Dedifferentiated amniotic fluid mesenchymal stem cell (primary cell): ENCODE data around the gene EXOC6B.
"Not testable (repeated sequence)": the region's sequence is repeated elsewhere in the genome, so short reads cannot be mapped to it uniquely, and the experiment has no call there.

ENCODE experiments used
- DNase-seq: peaks from one replicate; pipeline ENCODE4 v3.0.0-alpha.2; 2016; ENCODE audit errors: extremely low spot score

EXOC6B gene

DNA sequence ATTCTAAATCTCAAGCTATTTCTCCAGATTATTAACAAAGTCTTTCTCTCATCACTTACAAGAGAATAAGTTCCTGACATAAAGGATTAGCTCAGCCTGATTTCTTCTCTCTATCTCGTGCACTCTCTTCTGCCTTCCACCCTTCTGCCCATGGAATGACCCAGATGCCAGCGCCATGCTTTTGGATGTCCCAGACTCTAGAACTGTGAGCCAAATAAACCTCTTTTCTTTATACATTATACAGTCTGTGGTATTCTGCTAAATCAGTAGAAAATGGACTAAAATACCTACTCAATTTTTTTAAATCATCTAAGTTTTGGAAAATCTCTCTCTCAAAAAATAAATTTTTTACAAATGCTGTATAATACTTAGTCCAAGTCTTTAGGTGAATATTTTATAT is 218.6 kb downstream of the EXOC6B start:
- DNase-seq: no peak

DNA sequence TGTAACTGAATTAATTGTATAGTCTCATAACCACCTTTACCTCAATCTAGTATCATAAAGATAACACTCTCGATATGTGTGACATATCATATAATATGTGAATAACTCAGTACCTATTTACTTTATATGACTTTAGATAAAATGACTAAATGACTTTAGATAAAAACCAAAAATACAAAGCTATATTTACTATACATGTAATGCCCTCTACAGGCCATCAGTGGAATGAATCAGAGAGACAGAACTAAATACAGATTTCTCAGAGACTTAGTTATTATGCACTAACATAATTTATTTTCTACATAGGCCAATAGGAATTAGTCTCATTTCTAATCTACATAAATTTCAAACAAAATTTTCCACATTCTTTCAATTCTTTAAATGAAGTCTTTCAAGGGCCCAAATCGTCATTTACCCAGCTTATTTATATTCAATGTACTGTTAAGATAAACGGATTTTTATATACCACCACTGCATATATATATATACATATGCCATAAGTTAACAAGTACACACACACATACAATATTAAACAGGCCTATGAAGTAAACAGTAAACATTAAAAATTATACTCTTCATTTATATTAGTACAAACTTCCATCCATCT is 219.9 kb downstream of the EXOC6B start:
- no peak for DNase-seq

DNA sequence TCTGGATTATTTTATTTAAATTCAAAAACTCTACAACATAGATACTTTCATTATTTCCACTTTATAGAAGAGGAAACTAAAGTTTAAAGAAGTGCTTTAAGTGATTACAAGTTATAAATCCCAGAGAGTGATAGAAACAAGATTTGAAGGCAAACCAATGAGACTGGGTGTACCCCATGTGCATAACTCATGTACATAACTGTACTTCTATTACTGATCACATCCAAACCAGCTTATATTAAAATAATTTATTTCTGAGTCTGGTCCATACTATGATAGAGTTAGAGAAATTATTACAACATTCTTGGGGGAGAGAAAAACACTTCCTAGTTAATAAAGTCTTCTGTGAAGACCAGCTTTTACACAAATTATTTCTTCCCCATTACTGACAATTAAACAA is 221.4 kb downstream of the EXOC6B start:
- DNase-seq: no peak

DNA sequence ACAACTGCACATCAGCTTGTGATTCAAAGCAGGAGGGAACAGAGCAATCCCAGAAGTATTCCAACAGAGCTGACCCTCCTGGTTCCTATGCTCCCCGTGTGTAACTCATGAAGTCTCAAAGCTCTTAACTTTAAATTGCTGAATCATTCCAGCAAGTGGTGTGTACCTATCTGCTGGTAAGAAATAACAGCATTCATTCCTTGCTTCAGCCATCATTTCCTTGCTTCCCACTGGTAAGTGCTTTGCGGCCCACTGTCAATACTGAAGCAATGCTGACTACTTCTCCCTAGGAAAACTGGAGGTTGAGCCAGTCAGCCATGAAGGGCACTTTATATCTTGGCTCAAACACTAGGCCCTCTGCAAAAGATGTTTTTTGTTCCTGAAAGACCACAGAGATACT is 222.4 kb downstream of the EXOC6B start:
- no peak for DNase-seq

DNA sequence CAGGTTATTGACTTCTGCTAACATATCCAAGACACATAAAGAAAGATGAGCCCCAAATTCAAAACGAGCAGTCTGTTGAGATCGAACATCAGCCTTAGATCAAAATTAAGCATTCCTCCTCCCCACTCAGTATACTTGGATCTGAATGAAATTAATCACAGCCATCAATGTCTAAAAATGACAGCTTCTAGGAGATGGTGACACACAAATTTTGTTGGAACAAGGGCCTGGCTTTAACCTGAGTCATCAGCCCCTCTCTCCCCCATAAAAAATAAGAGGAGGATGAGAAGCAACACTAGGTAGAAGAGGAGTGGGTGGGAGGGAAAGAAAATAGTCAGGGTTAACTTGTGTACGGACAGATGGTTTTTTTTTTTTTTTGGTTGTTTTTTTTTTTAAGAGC is 223.1 kb downstream of the EXOC6B start:
- no peak for DNase-seq

DNA sequence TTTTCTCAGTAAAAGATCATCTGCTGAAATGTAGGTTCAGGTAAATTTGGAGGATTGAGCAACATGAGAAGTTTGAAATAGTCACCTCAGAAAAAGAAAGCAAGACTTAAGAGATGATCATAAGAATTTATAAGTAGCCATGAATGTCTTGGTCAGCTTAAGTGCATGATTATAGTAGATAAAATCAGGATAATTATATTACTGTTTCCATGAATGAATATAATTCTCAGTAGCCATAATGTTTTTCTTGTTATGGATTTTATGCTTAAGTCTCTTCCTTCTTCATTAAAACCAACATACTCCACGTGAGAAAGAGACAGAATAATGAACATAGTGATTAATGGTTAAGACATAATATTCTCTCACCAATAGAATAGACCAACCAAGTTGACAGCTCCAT is 223.7 kb downstream of the EXOC6B start:
- DNase-seq: no peak

DNA sequence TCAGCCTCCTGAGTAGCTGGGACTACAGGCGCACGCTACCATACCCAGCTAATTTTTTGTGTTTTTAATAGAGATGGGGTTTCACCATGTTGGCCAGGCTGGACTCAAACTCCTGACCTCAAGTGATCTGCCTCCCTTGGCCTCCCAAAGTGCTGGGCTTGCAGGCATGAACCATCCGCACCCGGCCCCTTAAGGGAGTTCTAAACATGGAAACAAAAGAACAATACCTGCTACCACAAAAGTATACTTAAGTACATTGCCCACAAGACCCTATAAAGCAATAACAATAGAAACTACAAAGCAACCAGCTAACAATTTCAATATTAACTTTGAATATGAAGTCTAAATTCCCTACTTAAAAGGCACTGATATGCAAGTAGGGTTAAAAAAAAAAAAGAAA is 242.0 kb downstream of the EXOC6B start:
- not testable (repeated sequence) for DNase-seq

DNA sequence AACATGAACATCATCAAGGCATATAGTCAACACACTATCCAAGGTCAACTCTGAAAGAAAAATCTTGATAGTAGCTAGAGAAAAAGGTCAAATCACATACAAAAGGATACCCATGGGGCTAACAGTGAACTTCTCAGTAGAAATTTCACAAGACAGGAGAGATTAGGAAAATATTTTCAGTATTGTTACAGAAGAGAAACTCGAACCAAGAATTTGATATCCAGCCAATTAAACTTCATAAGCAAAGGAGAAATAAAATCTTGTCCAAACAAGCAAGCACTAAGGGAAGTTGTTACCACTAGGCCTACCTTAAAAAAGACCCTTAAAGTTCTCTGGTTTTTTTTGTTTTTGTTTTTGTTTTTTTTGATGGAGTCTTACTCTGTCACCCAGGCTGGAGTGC is 242.5 kb downstream of the EXOC6B start:
- no peak for DNase-seq

DNA sequence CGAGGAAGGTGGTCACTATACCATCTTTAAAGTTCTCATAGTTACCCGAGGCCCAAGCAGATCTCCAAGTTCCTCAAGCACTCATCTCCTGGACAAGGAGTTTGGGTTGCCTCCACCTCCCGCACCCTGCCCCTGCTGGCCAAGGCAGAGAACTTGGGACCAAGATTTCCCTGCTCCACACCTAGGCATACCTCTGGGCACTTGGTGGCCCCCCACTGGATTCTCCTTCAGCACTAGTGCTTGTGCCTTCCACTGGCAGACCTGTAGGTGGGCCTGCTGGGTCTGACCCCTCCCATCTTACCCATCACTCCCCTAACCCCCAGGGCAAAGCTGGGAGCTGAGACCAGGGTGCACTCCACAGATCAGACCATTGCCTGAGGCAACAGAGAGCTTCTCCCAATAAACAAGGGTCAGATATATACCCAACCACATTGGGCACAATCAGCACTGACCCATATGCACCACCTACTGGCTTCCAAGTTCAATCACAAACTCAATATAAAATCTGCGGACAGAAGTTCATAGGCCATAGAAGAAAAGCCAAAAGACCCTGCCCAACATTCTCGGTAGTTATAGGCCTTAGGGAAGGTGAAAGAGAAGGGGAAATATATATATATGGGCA is 244.2 kb downstream of the EXOC6B start:
- no peak for DNase-seq

DNA sequence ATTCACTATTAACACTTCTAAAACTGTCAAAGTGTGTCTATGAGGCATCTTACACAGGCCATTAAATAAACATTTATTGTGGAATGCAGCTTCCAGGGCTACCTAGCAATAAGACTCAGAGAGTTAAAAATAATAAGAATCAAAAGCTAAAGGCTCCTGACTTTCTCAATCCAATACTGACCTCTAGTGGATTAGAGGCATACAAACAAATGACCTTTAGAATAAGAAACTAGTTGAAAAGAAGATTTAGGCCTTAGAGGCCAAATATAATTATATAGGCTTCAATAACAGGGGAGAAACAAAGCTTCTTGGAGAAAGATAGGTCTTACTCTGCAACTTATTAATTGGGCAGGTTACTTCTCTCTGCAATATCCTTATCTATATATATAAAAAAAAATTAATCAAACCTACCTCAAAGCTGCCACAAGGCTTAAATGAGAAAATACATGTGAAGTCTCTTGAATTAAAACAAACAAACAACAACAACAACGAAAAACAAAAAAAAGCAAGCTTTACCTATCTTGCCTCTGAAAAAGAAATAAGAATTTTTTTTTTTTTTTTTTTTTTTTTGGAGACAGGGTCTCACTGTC is 246.1 kb downstream of the EXOC6B start:
- DNase-seq: peak; percentile 73

DNA sequence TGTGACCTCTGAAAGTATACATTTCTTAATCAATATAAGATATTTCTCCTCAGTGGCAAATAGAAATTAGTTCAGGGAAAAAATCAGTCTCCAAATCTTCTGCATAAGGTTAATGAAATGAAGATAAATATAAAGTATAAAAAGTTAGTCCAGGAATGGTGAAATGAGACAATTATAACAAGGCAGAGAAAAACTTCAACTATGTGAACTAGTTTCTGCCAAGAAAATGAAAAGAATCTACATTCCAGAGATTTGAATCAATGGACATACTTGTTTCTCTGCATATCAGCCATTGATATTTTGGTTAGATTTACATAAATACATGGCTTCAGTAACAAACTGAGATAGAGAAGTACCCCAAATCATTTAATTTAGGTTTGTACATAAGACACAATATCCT is 249.0 kb downstream of the EXOC6B start:
- DNase-seq: peak; percentile 63

DNA sequence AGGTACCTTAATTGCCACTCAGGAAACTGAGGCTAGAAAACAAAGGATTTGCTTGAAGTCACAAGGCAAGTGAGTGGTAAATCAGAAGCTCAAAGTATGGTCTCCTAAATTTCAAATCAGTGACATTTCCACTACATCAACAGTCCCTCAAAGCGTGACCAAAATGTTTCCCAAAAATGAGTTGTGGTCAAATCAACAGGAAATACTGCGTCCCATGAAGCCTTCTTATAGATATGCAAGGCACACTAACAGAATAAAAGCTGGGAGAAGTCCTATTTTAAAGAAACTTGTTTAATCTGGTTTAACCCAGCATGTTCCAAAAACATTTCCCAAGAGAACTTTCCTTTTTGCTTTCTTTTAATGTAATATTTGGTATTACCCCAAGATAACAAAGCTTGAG is 249.4 kb downstream of the EXOC6B start:
- DNase-seq: peak; percentile 19

DNA sequence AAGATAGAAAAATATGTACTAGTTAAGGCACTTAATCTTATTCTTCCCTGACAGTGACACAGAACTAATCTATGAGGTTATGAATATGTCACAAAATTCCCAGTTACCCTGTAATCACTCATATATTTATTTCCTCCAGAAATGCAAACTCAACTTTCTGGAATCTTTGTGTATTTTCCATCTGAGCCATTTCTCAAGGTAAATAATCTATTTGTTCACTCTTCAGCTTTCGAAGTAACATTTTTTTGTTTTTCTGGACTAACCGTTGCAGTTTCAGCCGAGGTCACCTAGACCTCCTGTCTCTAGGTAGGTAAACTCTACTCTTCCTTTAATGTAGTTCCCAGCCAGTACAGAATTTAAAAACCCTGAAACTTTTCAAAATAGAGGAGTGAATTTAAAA is 250.9 kb downstream of the EXOC6B start:
- DNase-seq: no peak

DNA sequence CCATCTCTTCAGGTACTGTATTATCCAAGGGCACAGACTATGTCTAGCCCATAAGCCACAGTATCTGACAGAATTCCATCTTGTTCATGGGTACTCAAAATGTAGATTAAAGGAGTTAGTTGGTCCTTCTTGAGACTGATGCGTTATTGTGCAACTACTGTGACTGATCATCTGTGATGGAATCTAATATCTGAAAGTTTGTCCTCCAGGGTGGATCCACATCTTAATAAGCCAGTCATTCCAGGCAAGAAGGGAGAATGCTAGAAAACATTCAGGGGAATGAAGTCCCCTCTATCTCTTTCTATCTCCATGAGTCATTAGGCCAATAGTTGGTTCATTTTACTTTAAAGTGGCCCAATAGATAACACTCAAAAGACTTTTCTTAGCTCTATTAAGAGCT is 252.6 kb downstream of the EXOC6B start:
- no peak for DNase-seq

DNA sequence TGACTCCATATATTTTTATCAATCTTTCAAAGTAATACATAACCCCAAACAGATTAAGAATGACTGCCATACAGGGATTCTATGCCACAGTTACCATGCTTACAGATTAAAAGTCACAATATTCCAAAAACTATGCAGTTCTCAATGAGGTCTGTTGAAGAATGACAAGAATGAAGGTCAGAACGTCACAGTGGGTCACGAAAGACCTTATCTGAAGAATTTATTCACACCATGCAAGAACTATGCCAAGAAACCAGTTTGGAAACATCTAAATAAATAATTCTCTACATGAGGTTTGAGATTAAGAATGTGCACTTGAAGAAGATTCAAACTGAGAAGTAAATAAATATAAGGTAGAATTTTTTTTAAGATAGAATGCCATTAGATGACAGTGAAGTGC is 253.3 kb downstream of the EXOC6B start:
- DNase-seq: peak; percentile 62

DNA sequence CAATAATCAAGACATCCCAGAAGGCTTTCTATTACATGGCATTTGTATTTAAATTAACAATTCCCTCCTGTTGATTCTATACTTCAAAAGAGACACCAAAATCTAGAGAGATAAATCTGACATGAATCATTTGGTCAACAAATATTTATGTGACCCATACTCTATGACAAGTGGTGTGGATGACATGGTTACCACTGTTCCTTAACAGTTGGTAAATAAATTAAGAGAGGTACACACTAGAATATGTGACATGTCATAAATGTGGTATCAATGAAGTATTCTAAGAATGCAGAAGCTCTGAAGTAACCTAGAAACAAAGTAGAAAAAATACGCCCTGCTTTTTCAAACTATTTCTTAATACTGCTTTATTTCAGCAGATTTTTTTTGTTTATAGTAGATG is 255.4 kb downstream of the EXOC6B start:
- peak; percentile 27 for DNase-seq

DNA sequence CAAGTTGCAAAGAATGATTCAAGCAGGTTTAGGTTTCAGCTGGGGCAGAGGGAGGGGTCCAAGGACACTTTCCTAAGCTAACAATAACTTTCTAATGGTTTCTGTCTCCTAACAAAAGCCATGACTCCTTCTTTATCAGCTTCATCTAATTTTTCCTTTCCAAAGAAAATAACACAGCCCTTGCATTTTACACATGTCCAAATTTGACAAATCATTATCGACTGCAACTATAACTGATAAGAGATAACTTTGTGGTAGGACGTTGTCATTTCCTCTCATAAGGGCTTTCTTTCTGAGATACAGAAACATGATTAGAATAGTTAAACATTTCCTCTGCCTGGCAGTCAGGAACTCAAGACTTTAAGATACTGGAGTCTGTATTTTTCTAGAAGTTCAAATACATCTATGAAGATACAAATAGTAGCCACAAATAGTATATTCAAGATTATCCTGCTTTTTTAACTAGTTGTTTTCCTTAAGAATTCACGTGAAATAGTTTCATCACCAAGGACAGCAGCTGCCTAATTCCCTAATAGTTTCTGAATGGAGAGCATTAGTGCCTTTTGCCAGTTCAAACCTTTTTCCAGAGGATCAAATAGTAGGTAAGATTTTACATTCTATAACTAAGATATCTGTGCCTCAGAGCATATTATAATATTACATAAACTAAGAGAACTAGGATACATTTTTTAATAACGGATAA is 263.2 kb downstream of the EXOC6B start:
- no peak for DNase-seq

DNA sequence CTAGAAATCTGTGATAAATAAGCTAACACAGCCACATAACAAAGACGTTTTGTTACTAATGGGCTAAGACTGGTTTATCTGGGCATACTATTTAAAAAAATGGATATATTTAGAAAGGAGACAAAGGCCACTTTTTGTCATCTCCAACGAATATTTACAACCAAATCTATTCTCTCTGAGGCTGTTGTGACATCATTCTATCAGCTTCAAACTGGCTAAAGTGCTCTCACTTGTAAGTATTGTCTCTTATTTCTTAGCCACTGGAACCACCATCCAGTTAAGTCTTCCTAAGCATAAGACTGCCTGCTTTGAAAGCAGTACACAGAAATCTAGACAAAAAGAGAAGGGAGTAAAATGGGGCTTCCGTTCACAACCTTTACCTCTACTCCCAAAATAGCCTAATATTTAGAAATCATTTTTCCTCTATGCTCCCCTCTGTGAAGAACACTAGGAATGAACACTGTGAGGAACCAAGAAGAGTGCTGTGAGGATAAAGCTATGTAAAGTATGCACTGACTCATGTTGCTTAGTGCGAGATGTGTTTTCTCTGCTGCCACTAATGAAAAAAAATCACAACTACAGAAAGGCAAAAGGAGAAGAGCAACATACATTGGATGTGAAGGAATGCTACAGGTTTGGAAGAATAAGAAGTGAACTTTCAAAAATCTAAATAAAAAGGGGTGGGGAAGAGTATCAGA is 264.1 kb downstream of the EXOC6B start:
- DNase-seq: peak; percentile 67

DNA sequence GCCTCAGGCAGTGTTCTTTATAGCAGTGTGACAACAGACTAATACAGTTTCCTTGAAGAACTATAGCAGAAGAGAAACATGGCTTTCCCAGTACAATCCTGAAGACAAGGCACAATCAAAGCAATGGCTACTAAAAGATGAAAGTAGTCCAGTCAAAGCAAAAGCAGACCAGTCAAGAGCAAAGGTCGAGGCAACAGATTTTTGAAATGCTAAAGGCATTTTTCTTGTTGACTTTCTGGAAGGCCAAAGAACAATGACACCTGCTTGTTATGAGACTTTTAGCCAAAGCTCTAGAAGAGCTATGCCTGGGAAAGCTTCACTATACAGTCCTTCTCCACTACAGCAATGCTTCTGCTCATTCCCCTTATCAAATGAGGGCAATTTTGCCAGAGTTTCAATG is 269.9 kb downstream of the EXOC6B start:
- DNase-seq: no peak

DNA sequence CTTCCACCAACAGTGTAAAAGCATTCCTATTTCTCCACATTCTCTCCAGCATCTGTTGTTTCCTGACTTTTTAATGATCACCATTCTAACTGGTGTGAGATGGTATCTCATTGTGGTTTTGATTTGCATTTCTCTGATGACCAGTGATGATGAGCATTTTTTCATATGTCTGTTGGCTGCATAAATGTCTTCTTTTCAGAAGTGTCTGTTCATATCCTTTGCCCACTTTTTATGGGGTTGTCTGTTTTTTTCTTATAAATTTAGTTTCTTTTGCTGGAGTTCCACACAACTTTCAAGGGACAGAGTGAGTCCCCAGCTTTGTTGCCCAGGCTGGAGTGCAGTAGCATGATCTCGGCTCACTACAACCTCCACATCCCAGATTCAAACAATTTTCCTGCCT is 270.5 kb downstream of the EXOC6B start:
- not testable (repeated sequence) for DNase-seq

DNA sequence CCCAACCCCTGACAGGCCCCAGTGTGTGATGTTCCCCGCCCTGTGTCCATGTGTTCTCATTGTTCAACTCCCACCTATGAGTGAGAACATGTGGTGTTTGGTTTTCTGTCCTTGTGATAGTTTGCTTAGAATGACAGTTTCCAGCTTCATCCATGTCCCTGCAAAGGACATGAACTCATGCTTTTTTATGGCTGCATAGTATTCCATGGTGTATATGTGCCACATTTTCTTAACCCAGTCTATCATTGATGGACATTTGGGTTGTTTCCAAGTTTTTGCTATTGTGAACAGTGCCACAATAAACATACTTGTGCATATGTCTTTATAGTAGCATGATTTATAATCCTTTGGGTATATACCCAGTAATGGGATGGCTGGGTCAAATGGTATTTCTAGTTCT is 270.9 kb downstream of the EXOC6B start:
- not testable (repeated sequence) for DNase-seq

DNA sequence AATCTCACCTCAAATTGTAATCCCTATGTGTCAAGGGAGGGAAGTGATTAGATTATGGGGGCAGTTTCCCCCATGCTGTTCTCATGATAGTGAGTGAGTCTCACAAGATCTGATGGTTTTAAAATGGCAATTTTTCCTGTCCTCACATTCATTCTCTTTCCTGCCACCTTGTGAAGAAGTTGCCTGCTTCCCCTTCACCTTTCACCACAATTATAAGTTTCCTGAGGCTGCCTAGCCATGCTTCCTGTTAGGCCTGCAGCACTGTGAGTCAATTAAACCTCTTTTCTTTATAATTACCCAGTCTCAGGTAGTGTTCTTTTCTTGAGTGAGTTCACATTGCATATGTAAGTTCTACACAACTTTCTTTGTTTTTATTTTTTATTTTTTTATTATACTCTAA is 271.5 kb downstream of the EXOC6B start:
- DNase-seq: no peak
